Vagina (tissue), 2 donors: ENCODE measurements around the gene PCDHA4.

Experiments used
- CTCF ChIP-seq, 3 experiments: fragments of 450-650 bp in 2 of 3; fragments of 200-600 bp in 1 of 3; sonication (generic) in 1 of 3; IDR thresholded peaks; one replicate each; pipeline ENCODE4 v1.5.1; 2017 to 2019; ENCODE audit warnings: antibody characterized with exemption in 3 of 3, mild to moderate bottlenecking in 2 of 3, moderate library complexity in 2 of 3
- POLR2AphosphoS5 ChIP-seq, 2 donors: sonication (generic); formaldehyde crosslinking; IDR thresholded peaks; one replicate each; pipeline ENCODE4 v1.9.0; 2017; ENCODE audit warnings: antibody characterized with exemption in 2 of 2, mild to moderate bottlenecking in 2 of 2, low read depth in 1 of 2; ENCODE audit not compliant: insufficient read depth in 1 of 2

- TF ChIP-seq CTCF (IDR thresholded peaks at IDR 0.05) = no peak
- TF ChIP-seq POLR2AphosphoS5 (IDR thresholded peaks at IDR 0.05; ENCODE audit: insufficient read depth in 1 of 2, low read depth in 1 of 2) = no peak
These were observed 15.8 kb upstream of the PCDHA4 start for GRCh38 chr5:140791089-140791488.
